Measurements from ENCODE around the gene ZNF785. TPM values are rescaled to one million over a fixed set of nuclear protein-coding genes. Genes with fewer than 3 reads are reported as not detected.

ZNF785 gene
- total and polyA plus RNA-seq, 2 of the 13 experiments (the other 11 are each of a cell fraction or from before 2014, with no cell fraction given) = 0.01 TPM; not detected in 1

DNA sequence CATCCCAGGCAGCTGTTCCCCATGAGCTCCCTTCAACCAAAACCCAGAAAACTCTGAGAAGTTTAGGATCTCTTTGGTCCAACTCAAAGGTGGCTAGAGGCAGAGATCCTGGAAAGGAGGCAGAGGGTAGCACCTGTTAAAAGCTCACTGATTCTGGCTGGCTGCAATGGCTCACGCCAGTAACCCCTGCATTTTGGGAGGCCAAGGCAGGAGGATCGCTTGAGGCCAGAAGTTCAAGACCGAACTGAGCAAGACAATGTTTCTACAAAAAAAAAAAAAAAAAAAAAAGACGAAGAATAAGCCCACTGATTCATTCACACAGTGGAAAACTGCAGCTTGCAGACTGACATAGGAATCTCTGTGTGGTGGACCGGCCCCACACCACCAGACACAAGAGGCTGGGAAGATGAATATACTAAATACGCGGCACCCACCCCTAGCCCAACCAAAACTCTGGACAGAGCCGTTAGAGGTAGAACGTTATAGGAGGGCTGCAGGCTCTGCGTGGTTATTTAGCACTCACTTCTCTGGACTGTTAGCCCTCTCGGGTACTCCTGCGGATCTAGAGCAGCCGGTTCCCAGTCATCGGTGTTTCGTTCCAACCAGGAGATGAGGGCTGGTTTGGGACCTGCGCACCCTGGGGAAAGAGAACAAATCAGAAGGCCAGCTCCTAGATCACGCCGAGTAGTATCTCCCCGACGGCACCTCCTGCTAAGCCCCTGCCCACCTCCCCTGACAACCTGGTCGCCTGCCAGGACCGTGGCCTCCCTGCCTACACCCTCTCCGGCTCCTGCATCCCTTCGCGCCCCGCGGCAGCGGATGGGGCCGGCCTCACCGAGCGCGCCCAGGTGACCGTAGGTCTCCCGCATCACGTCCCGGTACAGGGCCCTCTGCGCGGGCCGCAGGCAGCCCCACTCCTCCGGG, 23.8 kb upstream of the ZNF785 start (continued):
- TF ChIP-seq HDAC1 (CRISPR knock-in tag; IDR thresholded peaks at IDR 0.05) (no peak), HDAC2 (CRISPR knock-in tag; IDR thresholded peaks at IDR 0.05) (no peak), SMAD9 (CRISPR knock-in tag; IDR thresholded peaks at IDR 0.05) (no peak), CENPT (CRISPR knock-in tag; IDR thresholded peaks at IDR 0.05; ENCODE audit: low read depth) (no peak; the same call in 1 of the 2 replicates), ZNF550 (CRISPR knock-in tag; IDR thresholded peaks at IDR 0.05; ENCODE audit: borderline replicate concordance) (no peak), ZNF180 (CRISPR knock-in tag; IDR thresholded peaks at IDR 0.05; ENCODE audit: borderline replicate concordance, low read depth) (no peak), ZSCAN29 (CRISPR knock-in tag; conservative IDR thresholded peaks at IDR 0.05) (no peak), HNF4G (IDR thresholded peaks at IDR 0.05; ENCODE audit: borderline replicate concordance, low read depth, low read length) (no peak), HNF4G (CRISPR knock-in tag; IDR thresholded peaks at IDR 0.05; ENCODE audit: borderline replicate concordance, low read depth) (0 out of 2 replicates have a peak, but pooled peaks have one; percentile 14), ZNF792 (CRISPR knock-in tag; IDR thresholded peaks at IDR 0.05) (no peak; the same call in 1 of the 2 replicates), SIX4 (CRISPR knock-in tag; IDR thresholded peaks at IDR 0.05) (no peak), THYN1 (CRISPR knock-in tag; IDR thresholded peaks at IDR 0.05; ENCODE audit: borderline replicate concordance, low read depth) (no peak), BRD4 (CRISPR knock-in tag; IDR thresholded peaks at IDR 0.05) (no peak), ZNF333 (CRISPR knock-in tag; IDR thresholded peaks at IDR 0.05; ENCODE audit: borderline replicate concordance) (no peak)
- TF ChIP-seq, protein P1, sequence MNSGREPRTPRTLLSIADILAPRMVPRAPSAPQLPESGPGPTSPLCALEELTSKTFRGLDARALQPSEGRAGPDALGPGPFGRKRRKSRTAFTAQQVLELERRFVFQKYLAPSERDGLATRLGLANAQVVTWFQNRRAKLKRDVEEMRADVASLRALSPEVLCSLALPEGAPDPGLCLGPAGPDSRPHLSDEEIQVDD (CRISPR knock-in tag; IDR thresholded peaks at IDR 0.05; ENCODE audit: borderline replicate concordance) = no peak
- TF ChIP-seq, protein P2, sequence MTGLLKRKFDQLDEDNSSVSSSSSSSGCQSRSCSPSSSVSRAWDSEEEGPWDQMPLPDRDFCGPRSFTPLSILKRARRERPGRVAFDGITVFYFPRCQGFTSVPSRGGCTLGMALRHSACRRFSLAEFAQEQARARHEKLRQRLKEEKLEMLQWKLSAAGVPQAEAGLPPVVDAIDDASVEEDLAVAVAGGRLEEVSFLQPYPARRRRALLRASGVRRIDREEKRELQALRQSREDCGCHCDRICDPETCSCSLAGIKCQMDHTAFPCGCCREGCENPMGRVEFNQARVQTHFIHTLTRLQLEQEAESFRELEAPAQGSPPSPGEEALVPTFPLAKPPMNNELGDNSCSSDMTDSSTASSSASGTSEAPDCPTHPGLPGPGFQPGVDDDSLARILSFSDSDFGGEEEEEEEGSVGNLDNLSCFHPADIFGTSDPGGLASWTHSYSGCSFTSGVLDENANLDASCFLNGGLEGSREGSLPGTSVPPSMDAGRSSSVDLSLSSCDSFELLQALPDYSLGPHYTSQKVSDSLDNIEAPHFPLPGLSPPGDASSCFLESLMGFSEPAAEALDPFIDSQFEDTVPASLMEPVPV (CRISPR knock-in tag; IDR thresholded peaks at IDR 0.05) = no peak
- TF ChIP-seq, protein P3, sequence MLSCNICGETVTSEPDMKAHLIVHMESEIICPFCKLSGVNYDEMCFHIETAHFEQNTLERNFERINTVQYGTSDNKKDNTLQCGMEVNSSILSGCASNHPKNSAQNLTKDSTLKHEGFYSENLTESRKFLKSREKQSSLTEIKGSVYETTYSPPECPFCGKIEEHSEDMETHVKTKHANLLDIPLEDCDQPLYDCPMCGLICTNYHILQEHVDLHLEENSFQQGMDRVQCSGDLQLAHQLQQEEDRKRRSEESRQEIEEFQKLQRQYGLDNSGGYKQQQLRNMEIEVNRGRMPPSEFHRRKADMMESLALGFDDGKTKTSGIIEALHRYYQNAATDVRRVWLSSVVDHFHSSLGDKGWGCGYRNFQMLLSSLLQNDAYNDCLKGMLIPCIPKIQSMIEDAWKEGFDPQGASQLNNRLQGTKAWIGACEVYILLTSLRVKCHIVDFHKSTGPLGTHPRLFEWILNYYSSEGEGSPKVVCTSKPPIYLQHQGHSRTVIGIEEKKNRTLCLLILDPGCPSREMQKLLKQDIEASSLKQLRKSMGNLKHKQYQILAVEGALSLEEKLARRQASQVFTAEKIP (CRISPR knock-in tag; IDR thresholded peaks at IDR 0.05; ENCODE audit: borderline replicate concordance) = no peak
- TF ChIP-seq, protein P4, sequence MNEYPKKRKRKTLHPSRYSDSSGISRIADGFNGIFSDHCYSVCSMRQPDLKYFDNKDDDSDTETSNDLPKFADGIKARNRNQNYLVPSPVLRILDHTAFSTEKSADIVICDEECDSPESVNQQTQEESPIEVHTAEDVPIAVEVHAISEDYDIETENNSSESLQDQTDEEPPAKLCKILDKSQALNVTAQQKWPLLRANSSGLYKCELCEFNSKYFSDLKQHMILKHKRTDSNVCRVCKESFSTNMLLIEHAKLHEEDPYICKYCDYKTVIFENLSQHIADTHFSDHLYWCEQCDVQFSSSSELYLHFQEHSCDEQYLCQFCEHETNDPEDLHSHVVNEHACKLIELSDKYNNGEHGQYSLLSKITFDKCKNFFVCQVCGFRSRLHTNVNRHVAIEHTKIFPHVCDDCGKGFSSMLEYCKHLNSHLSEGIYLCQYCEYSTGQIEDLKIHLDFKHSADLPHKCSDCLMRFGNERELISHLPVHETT (CRISPR knock-in tag; conservative IDR thresholded peaks at IDR 0.05) = no peak
- TF ChIP-seq, protein P5, sequence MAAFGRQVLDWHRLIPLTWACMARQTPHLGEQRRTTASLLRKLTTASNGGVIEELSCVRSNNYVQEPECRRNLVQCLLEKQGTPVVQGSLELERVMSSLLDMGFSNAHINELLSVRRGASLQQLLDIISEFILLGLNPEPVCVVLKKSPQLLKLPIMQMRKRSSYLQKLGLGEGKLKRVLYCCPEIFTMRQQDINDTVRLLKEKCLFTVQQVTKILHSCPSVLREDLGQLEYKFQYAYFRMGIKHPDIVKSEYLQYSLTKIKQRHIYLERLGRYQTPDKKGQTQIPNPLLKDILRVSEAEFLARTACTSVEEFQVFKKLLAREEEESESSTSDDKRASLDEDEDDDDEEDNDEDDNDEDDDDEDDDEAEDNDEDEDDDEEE (CRISPR knock-in tag; IDR thresholded peaks at IDR 0.05) = no peak
- TF ChIP-seq, protein P6, sequence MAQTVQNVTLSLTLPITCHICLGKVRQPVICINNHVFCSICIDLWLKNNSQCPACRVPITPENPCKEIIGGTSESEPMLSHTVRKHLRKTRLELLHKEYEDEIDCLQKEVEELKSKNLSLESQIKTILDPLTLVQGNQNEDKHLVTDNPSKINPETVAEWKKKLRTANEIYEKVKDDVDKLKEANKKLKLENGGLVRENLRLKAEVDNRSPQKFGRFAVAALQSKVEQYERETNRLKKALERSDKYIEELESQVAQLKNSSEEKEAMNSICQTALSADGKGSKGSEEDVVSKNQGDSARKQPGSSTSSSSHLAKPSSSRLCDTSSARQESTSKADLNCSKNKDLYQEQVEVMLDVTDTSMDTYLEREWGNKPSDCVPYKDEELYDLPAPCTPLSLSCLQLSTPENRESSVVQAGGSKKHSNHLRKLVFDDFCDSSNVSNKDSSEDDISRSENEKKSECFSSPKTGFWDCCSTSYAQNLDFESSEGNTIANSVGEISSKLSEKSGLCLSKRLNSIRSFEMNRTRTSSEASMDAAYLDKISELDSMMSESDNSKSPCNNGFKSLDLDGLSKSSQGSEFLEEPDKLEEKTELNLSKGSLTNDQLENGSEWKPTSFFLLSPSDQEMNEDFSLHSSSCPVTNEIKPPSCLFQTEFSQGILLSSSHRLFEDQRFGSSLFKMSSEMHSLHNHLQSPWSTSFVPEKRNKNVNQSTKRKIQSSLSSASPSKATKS (CRISPR knock-in tag; IDR thresholded peaks at IDR 0.05) = 0 out of 2 replicates have a peak, but pooled peaks have one; percentile 4
